Upper lobe of left lung (tissue), 4 donors: ENCODE results near the gene IPMK.

Experiments used
- CTCF ChIP-seq, 6 experiments: fragments of 450-650 bp in 4 of 6; fragments of 200-600 bp in 2 of 6; sonication (generic) in 2 of 6; IDR thresholded peaks; one replicate each; pipeline ENCODE4 v1.5.1; 2016 to 2019; ENCODE audit warnings: antibody characterized with exemption in 6 of 6
- POLR2AphosphoS5 ChIP-seq, 2 donors: sonication (generic); formaldehyde crosslinking; IDR thresholded peaks; one replicate each; pipeline ENCODE4 v1.5.1; 2017; ENCODE audit warnings: antibody characterized with exemption in 2 of 2

- TF ChIP-seq CTCF (IDR thresholded peaks at IDR 0.05) (no peak), POLR2AphosphoS5 (IDR thresholded peaks at IDR 0.05) (no peak)
Measured at GRCh38 chr10:58175990-58176900, 91.4 kb downstream of the IPMK start.
